Dermis microvascular lymphatic vessel endothelial cell (primary cell): Measurements from ENCODE around the gene SYNE3. TPM values are rescaled to one million over a fixed set of nuclear protein-coding genes. Genes with fewer than 3 reads are reported as not detected.

Source experiments
- DNase-seq, 2 donors: peaks; one replicate each; pipeline versions ENCODE4 v3.0.0 to v3.0.0-alpha.2; 2010; ENCODE audit warnings: low read depth in 2 of 2
- total RNA-seq: library from RNA; depleted of rRNA; stranded (reverse); fragments of >200 nt; gene quantifications from 2 replicates; pipeline ENCODE4 v1.2.1, GENCODE V29; 2014

SYNE3 gene
- 9.7 and 17.1 TPM in 2 replicates for total RNA-seq

- peak in 1 of 2 donors; percentile 37 for DNase-seq
These were observed at the start of gene SYNE3 for GRCh38 chr14:95516554-95517181. Gene SYNE3 (minus strand): TSS chr14:95516650. CDS start chr14:95475821, 40,829 bp downstream.

DNA sequence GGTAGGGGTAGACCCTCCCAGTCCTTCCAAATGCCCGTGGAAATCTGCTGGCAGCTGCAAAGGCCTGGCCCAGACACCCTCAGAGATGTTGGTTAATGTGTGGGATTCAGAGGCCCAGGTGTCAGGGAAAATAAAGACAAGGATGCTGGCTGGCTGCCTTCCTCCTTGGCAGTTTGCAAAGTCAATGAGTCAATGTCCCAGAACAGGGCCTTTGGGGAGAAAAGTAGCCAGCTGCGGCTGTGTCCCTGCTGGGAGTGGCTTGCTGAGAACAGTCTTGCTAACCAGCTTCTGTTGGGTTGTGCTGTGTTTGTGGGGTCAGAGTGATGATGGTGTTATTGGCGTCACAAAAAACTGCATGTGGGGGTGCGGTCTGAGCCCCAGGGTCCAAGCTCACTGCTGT is 47.6 kb upstream of the SYNE3 start:
- DNase-seq: no peak

DNA sequence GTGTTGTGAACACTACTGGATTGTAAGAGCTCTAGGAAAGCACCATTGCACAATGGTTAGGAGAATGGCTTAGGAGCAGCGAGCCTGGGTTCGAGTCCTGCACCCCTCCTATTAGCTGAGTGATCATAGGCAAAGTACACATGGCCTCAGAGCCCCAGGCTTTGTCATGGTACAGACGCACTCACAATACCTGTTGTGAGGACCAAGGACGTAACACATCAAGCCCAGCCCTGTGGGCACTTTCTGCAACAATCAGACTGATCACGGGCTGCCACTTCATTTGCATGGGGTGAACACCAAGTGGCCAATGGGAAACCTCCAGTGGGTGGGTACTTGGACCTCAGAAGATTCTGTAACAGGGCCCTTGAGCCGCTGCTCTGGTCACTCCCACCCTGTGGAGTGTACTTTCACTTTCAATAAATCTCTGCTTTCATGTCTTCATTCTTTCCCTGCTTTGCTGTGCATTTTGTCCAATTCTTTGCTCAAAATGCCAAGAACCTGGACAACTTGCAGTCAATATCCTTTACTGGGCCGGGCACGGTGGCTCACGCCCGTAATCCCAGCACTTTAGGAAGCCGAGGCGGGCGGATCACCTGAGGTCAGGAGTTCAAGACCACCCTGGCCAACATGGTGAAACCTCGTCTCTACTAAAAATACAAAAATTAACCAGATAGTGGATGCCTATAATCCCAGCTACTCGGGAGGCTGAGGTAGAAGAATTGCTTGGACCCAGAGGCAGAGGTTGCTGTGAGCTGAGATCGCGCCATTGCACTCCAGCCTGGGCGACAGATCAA is 46.6 kb upstream of the SYNE3 start:
- DNase-seq: no peak

GRCh38 chr14:95561001-95561412 is 44.6 kb upstream of the SYNE3 start:
- peak; percentile 75 to 87 for DNase-seq

DNA sequence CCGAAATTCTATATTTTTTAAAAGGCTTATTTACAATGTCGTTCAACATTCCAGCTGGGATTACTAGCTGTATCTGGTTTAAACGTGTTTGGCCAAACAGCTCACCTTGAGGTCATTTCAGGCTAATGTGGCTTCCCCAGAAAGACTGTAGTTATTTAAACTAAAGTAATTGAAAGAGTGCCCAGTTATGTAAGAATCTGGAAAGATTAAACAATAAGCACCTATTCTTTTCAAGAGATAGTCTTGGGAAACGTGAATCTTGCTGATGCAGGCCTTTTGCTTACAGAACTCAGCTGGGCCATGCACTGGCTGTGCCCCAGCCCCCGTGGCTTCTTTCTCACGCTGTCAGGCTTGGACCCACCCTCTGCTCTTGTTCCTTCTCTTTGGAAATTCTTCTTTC is 42.8 kb upstream of the SYNE3 start:
- no peak for DNase-seq

- DNase-seq: no peak
These were observed 41.4 kb upstream of the SYNE3 start for GRCh38 chr14:95557832-95558231.

DNA sequence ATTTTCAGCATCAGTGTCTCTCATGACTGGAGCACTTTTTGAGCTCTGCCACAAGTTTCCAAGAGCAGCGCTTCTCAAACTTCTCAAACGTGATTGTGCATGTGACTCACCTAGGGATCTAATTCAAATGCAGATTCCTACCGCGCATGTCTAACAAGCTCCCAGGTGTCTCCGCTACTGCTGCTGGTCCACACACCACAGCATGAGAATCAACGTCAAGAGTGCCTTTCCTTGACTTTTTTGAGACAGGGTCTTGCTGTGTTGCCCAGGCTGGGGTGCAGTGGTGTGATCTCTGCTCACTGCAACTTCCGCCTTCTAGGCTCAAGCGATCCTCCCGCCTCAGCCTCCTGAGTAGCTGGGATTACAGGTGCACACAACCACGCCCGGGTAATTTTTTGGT is 40.8 kb upstream of the SYNE3 start:
- no peak for DNase-seq

- no peak for DNase-seq
These were observed 38.6 kb upstream of the SYNE3 start for GRCh38 chr14:95555053-95555452.

DNA sequence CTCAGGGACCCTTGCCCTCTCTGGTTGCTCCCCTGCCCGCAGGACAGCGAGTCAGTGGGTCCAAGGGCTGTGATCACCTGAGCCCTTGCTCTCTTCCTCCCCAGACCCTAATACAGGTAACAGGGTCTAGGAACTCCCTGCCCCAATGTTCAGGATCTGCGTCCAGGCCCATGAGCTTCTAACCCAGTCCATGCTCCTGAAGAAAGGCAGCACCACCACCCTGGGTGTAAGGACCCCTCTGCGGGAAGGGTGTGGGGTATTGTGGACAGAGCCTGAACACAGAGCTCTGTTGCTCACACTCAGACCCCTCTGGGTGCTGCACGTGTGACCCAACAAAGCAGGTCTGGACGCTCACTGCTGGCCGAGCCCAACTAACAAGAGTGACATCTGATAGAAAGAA is 36.7 kb upstream of the SYNE3 start:
- no peak for DNase-seq

- DNase-seq: no peak
These were observed 35.0 kb upstream of the SYNE3 start for GRCh38 chr14:95551435-95551834.

DNA sequence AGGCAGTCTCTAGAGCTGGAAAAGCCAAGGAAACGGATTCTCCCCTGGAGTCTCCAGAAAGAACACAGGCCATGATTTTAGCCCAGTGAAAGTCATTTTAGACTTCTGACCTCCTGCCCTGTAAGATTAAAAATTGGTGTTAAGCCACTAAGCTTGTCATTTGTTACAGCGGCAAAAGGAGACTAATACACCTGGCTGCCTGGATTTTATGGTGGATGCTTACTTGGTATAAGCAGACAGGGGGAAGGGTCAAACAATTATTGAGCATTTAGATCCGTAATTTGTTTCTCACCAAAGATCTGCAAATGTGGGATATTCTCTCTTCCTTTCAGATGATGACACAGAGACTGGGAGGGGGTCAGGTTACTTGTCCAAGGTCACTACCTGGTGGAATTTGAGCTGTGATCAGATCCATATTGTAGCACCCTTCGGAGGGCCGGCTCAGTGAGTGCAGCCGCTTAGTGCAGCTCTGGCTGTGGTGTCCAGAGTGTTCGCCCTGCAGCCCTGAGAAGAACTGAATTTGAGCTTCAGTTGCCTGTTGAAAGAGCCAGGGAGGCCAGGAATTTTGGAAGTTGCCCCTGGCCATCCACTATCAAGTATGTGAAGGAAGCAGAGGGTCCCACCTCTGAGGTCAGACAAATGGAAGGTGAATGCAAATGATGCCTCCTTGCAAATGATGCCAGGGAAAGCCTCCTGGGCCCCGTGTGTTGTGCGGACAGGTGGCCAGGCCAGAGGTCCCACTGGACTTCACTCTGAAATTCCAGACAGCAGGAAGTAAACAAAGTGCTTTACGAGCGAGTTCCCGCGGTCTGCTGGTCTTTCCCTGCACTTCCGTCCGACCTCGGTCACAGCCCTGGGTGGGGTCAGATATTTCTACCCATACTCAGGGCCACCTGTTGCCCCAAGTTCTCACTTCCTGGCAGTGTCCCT is 33.5 kb upstream of the SYNE3 start:
- DNase-seq: peak in 1 of 2 donors; percentile 42

- DNase-seq: peak in 1 of 2 donors; percentile 12
These were observed 32.0 kb upstream of the SYNE3 start for GRCh38 chr14:95548328-95548929.

DNA sequence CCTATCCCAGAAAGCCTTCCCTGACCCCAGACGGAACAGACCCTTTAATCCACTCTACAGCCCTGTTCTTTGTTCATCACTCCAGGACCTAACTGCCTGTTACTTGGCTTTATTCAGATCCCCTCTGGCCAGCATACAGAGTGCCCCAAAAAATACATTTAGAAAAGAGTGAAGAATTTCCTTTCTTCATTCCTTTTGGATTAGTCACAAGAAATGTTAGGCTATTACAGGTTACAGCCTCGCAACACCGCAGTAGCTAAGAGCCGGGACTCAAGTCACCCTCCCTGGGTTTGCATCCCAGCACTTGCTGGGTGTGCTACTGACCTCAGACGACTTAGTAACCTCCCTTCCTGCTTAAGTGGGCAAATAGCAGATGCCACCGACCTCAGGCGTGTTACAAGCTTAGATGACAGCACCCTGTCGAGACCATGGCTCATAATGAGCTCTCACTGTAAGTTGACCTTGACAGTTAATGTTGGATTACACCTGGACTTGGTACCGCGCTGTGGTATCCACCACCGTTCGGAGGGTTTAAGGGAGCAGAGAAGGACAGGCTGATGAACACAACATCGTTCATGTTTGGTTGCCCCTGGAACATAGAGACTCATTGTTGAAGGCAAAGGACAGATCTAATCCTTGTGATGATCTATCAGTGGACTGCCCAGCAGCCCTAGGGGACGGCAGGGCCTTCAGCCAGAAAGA is 31.3 kb upstream of the SYNE3 start:
- DNase-seq: peak in 1 of 2 donors; percentile 65

DNA sequence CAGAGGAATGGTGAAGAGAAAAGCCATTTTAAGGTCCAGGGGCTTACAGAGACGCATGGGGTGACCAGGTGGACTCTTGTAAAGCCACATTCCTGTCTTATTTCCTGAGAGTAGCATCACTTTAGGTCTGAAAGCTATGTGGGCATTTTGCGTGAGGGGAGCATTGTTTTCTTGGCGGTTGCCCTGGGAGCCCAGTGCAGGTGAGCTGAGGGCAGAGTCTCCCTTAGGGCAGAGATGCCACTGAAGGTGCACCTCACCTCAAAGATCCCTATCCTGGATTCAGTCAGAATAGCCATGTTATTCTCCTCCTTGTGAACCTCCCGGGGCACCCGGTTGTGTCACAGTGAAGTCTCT is 30.8 kb upstream of the SYNE3 start:
- DNase-seq: no peak

DNA sequence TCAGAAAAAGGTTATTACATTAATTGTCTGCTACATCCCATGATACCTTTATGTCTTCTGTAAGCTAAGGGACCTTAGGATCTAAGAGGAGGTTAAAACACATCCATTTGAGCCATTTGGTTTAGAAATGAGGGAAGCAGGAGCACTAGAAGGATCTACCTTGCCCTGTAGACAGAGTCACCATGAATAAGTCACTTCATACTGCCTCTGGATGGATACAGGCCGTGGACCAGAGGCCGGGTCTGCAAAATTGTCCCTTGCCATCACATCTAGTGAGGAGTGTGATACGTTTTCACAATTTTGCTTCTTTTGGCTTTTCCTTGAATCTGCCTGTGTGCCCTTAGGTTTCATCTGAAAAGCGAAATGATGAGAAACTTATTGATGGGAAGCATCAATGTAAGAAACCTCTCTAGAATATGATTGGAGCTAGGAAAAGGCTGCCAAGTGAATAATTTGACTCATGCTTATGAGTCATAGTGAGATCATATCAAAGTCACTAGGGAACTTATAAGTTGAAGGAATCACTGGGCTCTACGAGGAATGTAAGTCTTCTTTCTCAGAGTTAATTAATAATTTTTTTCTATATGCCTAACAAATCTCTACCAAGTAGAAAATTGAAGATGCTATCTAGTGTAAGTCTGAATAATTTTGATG is 29.2 kb upstream of the SYNE3 start:
- peak in 1 of 2 donors; percentile 77 for DNase-seq

GRCh38 chr14:95544588-95544987 is 28.1 kb upstream of the SYNE3 start:
- DNase-seq: no peak

DNA sequence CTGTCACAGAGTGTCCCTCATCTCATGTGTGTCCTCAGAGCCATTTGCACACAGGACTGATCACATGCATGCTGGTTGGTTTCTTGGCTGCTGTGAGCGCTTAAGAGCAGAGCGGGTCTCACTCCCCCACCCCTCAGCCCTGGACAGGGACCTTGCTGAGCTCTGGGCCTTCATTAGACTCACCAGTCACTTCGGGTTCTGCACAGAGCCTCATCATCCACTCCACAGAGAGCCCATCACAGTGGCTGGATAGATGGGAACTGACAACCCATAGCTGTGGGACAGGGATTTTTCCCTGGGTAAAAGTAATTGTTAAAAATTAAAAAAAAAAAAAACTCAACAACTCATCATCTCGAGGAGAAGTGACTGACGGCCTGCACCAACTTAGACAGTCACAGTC is 26.6 kb upstream of the SYNE3 start:
- no peak for DNase-seq

- DNase-seq: no peak
These were observed 25.8 kb upstream of the SYNE3 start for GRCh38 chr14:95541932-95542930.

GRCh38 chr14:95541346-95541745 is 24.9 kb upstream of the SYNE3 start:
- no peak for DNase-seq
